KMS-11 (cell line): Measurements from ENCODE around the gene HRCT1.

Source experiments
- H2AFZ ChIP-seq: fragments of 200-600 bp; sonication (generic); 2 replicates; pipeline ENCODE4 v1.6.1; 2016; ENCODE audit warnings: antibody characterized with exemption, mixed run types, low read depth
- H3K27ac ChIP-seq: fragments of 200-600 bp; sonication (generic); 2 replicates; pipeline ENCODE4 v1.6.1; 2016; ENCODE audit warnings: mild to moderate bottlenecking, mixed run types
- H3K27me3 ChIP-seq: fragments of 200-600 bp; sonication (generic); 2 replicates; pipeline ENCODE4 v1.6.1; 2017; ENCODE audit warnings: mild to moderate bottlenecking, low read depth, mixed run types, moderate library complexity; ENCODE audit not compliant: insufficient read depth
- H3K36me3 ChIP-seq: fragments of 200-600 bp; sonication (generic); 2 replicates; pipeline ENCODE4 v1.6.1; 2017; ENCODE audit warnings: mild to moderate bottlenecking, mixed run types; ENCODE audit not compliant: insufficient read depth
- H3K4me1 ChIP-seq: fragments of 200-600 bp; sonication (generic); 2 replicates; pipeline ENCODE4 v1.6.1; 2016; ENCODE audit warnings: mild to moderate bottlenecking, low read depth, mixed run types; ENCODE audit not compliant: poor library complexity, severe bottlenecking
- H3K4me2 ChIP-seq: fragments of 200-600 bp; sonication (generic); 2 replicates; pipeline ENCODE4 v1.7.0; 2016; ENCODE audit warnings: mild to moderate bottlenecking, mixed run types
- H3K4me3 ChIP-seq: fragments of 200-600 bp; sonication (generic); IDR thresholded peaks from 2 replicates; pipeline ENCODE4 v1.6.1; 2017; ENCODE audit warnings: low read depth, low read length, mixed read lengths; ENCODE audit not compliant: insufficient read depth
- H3K79me2 ChIP-seq: fragments of 200-600 bp; sonication (generic); 2 replicates; pipeline ENCODE4 v1.6.1; 2016; ENCODE audit warnings: low read depth, mixed run types; ENCODE audit not compliant: insufficient read depth
- H3K9ac ChIP-seq: fragments of 200-600 bp; sonication (generic); 2 replicates; pipeline ENCODE4 v1.6.1; 2016; ENCODE audit warnings: mild to moderate bottlenecking, mixed run types
- H4K20me1 ChIP-seq: fragments of 200-600 bp; sonication (generic); 2 replicates; pipeline ENCODE4 v1.6.1; 2016; ENCODE audit warnings: mild to moderate bottlenecking, mixed run types; ENCODE audit not compliant: insufficient read depth
- CTCF ChIP-seq: fragments of 200-600 bp; sonication (generic); conservative IDR thresholded peaks from 2 replicates; pipeline ENCODE4 v1.6.1; 2017; ENCODE audit warnings: low read depth, mild to moderate bottlenecking, antibody characterized with exemption, low read length, moderate library complexity, mixed read lengths

HRCT1 gene

GRCh38 chr9:35939679-35940250 is 33.8 kb downstream of the HRCT1 start:
- no peaks in the 10 kb centered on the region for H4K20me1 ChIP-seq
- H3K9ac ChIP-seq, result no peak overlapping the region
- no peak overlapping the region for H2AFZ ChIP-seq
- no peak overlapping the region for H3K4me2 ChIP-seq
- H3K27ac ChIP-seq, result no peak overlapping the region
- H3K4me3 ChIP-seq, result no peak overlapping the region
- no peaks in the 10 kb centered on the region; the same call in 1 of the 2 replicates for H3K36me3 ChIP-seq
- H3K4me1 ChIP-seq, result no peaks in the 10 kb centered on the region
- H3K79me2 ChIP-seq, result no peaks in the 10 kb centered on the region
- H3K27me3 ChIP-seq, result no peaks in the 10 kb centered on the region
- no peak for TF ChIP-seq CTCF

DNA sequence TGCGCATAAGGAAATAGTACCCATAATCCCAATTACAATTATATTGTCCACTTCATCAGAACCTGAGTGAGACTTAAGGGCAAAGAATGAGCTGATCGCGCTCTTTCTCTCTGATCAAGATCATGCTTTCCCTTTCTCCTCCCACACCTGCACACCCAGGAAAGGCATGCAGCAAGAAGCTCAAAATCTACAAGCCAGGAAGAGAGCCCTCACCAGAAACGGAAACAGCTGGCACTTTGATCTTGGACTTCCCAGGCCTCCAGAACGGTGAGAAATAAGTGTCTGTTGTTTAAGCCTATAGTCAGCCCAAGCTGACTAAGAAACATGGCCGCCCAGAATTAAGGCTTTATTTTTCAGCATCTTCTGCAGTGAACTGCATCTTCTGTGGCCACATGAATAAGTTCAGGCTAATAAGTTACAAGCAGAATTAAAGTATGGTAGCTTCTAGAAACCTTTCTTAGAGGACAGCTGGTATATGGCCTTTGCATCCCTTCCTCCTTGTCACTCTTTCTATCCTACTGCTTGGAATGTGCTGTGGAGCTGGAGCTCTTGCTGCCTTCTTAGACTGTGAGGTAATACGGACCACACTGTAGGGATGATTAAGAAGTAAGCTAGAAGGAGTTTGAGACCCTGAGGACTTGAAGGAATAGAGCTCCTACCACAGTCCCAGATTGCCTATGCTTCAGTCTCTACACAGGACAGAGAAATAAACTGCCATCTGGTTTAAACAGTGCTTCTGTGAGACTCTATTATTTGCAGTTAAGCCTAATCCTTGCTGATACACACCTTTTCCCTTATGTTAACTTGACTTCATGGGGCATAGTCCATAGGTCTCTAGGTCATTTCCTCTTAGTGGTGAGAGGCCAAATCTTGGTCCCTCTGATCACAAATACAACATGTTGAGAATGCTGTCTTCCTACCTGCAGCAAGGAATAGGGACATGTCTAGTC is 34.7 kb downstream of the HRCT1 start:
- Histone ChIP-seq H3K27me3 (no peaks in the 10 kb centered on the region), H3K4me1 (peaks cover 6% of the 10 kb centered on the region), H3K4me3 (no peak overlapping the region), H4K20me1 (no peaks in the 10 kb centered on the region), H3K27ac (no peak overlapping the region), H3K4me2 (no peak overlapping the region), H3K79me2 (no peaks in the 10 kb centered on the region), H3K36me3 (no peaks in the 10 kb centered on the region; the same call in 1 of the 2 replicates), H2AFZ (no peak overlapping the region), H3K9ac (no peak overlapping the region)
- TF ChIP-seq CTCF, result no peak

- H3K4me2 ChIP-seq, result no peak overlapping the region
- H3K36me3 ChIP-seq, result no peaks in the 10 kb centered on the region
- peaks cover 12% of the 10 kb centered on the region for H3K4me1 ChIP-seq
- H3K79me2 ChIP-seq, result no peaks in the 10 kb centered on the region
- TF ChIP-seq CTCF, result no peak
- no peak overlapping the region for H2AFZ ChIP-seq
- no peak overlapping the region for H3K4me3 ChIP-seq
- no peaks in the 10 kb centered on the region for H4K20me1 ChIP-seq
- no peak overlapping the region for H3K9ac ChIP-seq
- H3K27ac ChIP-seq, result no peak overlapping the region
- H3K27me3 ChIP-seq, result no peaks in the 10 kb centered on the region
These were observed 36.3 kb downstream of the HRCT1 start for GRCh38 chr9:35942286-35942685.

GRCh38 chr9:35944173-35944572 is 38.2 kb downstream of the HRCT1 start:
- Histone ChIP-seq H3K27ac (no peak overlapping the region), H2AFZ (no peak overlapping the region), H3K79me2 (no peaks in the 10 kb centered on the region), H3K27me3 (no peaks in the 10 kb centered on the region), H4K20me1 (no peaks in the 10 kb centered on the region), H3K4me2 (no peak overlapping the region), H3K36me3 (no peaks in the 10 kb centered on the region), H3K4me1 (peaks cover 12% of the 10 kb centered on the region), H3K4me3 (no peak overlapping the region), H3K9ac (no peak overlapping the region)
- no peak for TF ChIP-seq CTCF
